Glutamatergic neuron (in vitro differentiated cells): ENCODE results near the gene TMEM236. TPM values are rescaled to one million over a fixed set of nuclear protein-coding genes. Genes with fewer than 3 reads are reported as not detected.

ENCODE experiments used
- DNase-seq: peaks from one replicate; pipeline ENCODE4 v3.0.0; 2022
- H3K27ac Mint-ChIP-seq: one replicate; pipeline ENCODE4 v1.8.0; 2020; ENCODE audit warnings: mild to moderate bottlenecking, mixed read lengths, inconsistent platforms; ENCODE audit not compliant: unreplicated experiment
- H3K27me3 Mint-ChIP-seq: one replicate; pipeline ENCODE4 v1.8.0; 2020; ENCODE audit warnings: mild to moderate bottlenecking, moderate library complexity, mixed read lengths, inconsistent platforms; ENCODE audit not compliant: unreplicated experiment
- H3K36me3 Mint-ChIP-seq: one replicate; pipeline ENCODE4 v1.8.0; 2020; ENCODE audit warnings: mild to moderate bottlenecking, mixed read lengths, inconsistent platforms; ENCODE audit not compliant: unreplicated experiment
- H3K4me1 Mint-ChIP-seq: one replicate; pipeline ENCODE4 v1.8.0; 2020; ENCODE audit warnings: mild to moderate bottlenecking, low read depth, mixed read lengths, inconsistent platforms; ENCODE audit not compliant: unreplicated experiment
- H3K4me3 Mint-ChIP-seq: one replicate; pipeline ENCODE4 v1.8.0; 2020; ENCODE audit warnings: mild to moderate bottlenecking, mixed read lengths, inconsistent platforms; ENCODE audit not compliant: unreplicated experiment
- H3K9me3 Mint-ChIP-seq: one replicate; pipeline ENCODE4 v1.8.0; 2020; ENCODE audit warnings: mild to moderate bottlenecking, moderate library complexity, mixed read lengths, inconsistent platforms; ENCODE audit not compliant: unreplicated experiment
- total RNA-seq: library from RNA; stranded (reverse); fragmentation: NEBNext Ultra II Directional; extraction: Animal tissue kit (Norgen Biotek cat#: 25700); gene quantifications from one replicate; pipeline ENCODE4 v1.2.1, GENCODE V29; 2021; ENCODE audit not compliant: unreplicated experiment
- TF ChIP-seq, protein P1 (sequence below): fragments of 200-600 bp; sonication (generic); IDR thresholded peaks from one replicate; pipeline ENCODE4 v1.5.0; 2021; ENCODE audit not compliant: partially characterized antibody, unreplicated experiment

The TMEM236 gene
- total RNA-seq, 1 donor from 2014 or later: 0.07 TPM

GRCh38 chr10:17784688-17785087 is 32.7 kb downstream of the TMEM236 start:
- H3K36me3 Mint-ChIP-seq: no peaks in the 10 kb centered on the region
- DNase-seq: no peak
- no peaks in the 10 kb centered on the region for H3K4me1 Mint-ChIP-seq
- TF ChIP-seq, protein P1, sequence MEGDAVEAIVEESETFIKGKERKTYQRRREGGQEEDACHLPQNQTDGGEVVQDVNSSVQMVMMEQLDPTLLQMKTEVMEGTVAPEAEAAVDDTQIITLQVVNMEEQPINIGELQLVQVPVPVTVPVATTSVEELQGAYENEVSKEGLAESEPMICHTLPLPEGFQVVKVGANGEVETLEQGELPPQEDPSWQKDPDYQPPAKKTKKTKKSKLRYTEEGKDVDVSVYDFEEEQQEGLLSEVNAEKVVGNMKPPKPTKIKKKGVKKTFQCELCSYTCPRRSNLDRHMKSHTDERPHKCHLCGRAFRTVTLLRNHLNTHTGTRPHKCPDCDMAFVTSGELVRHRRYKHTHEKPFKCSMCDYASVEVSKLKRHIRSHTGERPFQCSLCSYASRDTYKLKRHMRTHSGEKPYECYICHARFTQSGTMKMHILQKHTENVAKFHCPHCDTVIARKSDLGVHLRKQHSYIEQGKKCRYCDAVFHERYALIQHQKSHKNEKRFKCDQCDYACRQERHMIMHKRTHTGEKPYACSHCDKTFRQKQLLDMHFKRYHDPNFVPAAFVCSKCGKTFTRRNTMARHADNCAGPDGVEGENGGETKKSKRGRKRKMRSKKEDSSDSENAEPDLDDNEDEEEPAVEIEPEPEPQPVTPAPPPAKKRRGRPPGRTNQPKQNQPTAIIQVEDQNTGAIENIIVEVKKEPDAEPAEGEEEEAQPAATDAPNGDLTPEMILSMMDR: no peak
- H3K4me3 Mint-ChIP-seq: no peak overlapping the region
- no peak overlapping the region for H3K27ac Mint-ChIP-seq
- peaks cover 3% of the 10 kb centered on the region for H3K27me3 Mint-ChIP-seq
- no peaks in the 10 kb centered on the region for H3K9me3 Mint-ChIP-seq

GRCh38 chr10:17785276-17785930 is 33.4 kb downstream of the TMEM236 start:
- Mint-ChIP-seq H3K4me1 (no peaks in the 10 kb centered on the region), H3K4me3 (no peak overlapping the region), H3K27ac (no peak overlapping the region), H3K9me3 (no peaks in the 10 kb centered on the region), H3K27me3 (peaks cover 3% of the 10 kb centered on the region), H3K36me3 (no peaks in the 10 kb centered on the region)
- no peak for DNase-seq
- TF ChIP-seq, protein P1: no peak

GRCh38 chr10:17787087-17787961 is 35.3 kb downstream of the TMEM236 start:
- no peaks in the 10 kb centered on the region for H3K27me3 Mint-ChIP-seq
- no peaks in the 10 kb centered on the region for H3K9me3 Mint-ChIP-seq
- TF ChIP-seq, protein P1: no peak
- no peak overlapping the region for H3K4me3 Mint-ChIP-seq
- no peaks in the 10 kb centered on the region for H3K36me3 Mint-ChIP-seq
- H3K4me1 Mint-ChIP-seq: no peaks in the 10 kb centered on the region
- no peak for DNase-seq
- H3K27ac Mint-ChIP-seq: no peak overlapping the region

DNA sequence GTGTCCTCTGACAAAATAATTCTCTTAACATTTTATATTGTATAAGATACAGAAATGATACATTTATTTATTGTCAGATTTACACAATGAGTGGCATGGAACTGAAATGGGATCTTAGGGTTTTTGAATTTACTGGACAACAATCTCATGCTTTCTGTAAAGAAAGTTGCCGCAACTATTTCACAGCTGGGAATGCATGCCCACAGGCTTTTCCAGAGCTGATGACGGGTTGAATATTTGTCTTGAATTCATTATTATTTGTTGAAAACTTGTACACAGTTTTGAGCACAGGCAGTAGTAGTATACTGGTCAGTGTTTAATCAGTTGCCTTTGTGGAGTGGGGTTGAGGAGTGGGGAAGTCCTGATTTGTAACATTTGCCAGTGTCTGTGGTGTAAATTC is 36.6 kb downstream of the TMEM236 start:
- DNase-seq: no peak
- TF ChIP-seq, protein P1: no peak
- Mint-ChIP-seq H3K27me3 (no peaks in the 10 kb centered on the region), H3K4me3 (no peak overlapping the region), H3K4me1 (no peaks in the 10 kb centered on the region), H3K9me3 (no peaks in the 10 kb centered on the region), H3K27ac (no peak overlapping the region), H3K36me3 (no peaks in the 10 kb centered on the region)

GRCh38 chr10:17789396-17789795 is 37.4 kb downstream of the TMEM236 start:
- H3K4me1 Mint-ChIP-seq: no peaks in the 10 kb centered on the region
- TF ChIP-seq, protein P1: no peak
- DNase-seq: no peak
- H3K27ac Mint-ChIP-seq: no peak overlapping the region
- H3K4me3 Mint-ChIP-seq: no peak overlapping the region
- no peaks in the 10 kb centered on the region for H3K27me3 Mint-ChIP-seq
- H3K9me3 Mint-ChIP-seq: no peaks in the 10 kb centered on the region
- no peaks in the 10 kb centered on the region for H3K36me3 Mint-ChIP-seq
